CD8-positive, alpha-beta memory T cell (primary cell): ENCODE measurements around the gene MRPL4. TPM values are rescaled to one million over a fixed set of nuclear protein-coding genes. Genes with fewer than 3 reads are reported as not detected.

Experiments
- CTCF ChIA-PET: fragments of 350-600 bp; sonication (Branson Sonifier 250); formaldehyde crosslinking; loops from one replicate; lab custom pipeline; 2021; ENCODE audit warnings: antibody characterized with exemption; lab: Charles Lee
- POLR2A ChIA-PET: fragments of 350-600 bp; sonication (Branson Sonifier 250); formaldehyde crosslinking; loops from one replicate; lab custom pipeline; 2021; ENCODE audit warnings: antibody characterized with exemption; lab: Charles Lee
- DNase-seq, 5 donors: peaks; one replicate each; pipeline versions ENCODE4 v3.0.0 to v3.0.0-alpha.2; 2020 to 2022; ENCODE audit warnings: mixed read lengths in 1 of 5
- H3K27ac ChIP-seq: one replicate; pipeline ENCODE4 v1.7.0; 2013; ENCODE audit warnings: low read depth, mild to moderate bottlenecking, low read length, moderate library complexity
- H3K27me3 ChIP-seq: 2 replicates; pipeline ENCODE4 v1.7.0; 2013; ENCODE audit warnings: low read length, mild to moderate bottlenecking; ENCODE audit not compliant: insufficient read depth, poor library complexity, severe bottlenecking
- H3K36me3 ChIP-seq: 2 replicates; pipeline ENCODE4 v1.7.0; 2013; ENCODE audit warnings: mild to moderate bottlenecking, low read length, moderate library complexity; ENCODE audit not compliant: insufficient read depth
- H3K4me1 ChIP-seq: 2 replicates; pipeline ENCODE4 v1.7.0; 2013; ENCODE audit warnings: mild to moderate bottlenecking, low read length, moderate library complexity; ENCODE audit not compliant: insufficient read depth
- H3K4me3 ChIP-seq: 2 replicates; pipeline ENCODE4 v1.7.0; 2013; ENCODE audit warnings: mild to moderate bottlenecking, low read length
- H3K9me3 ChIP-seq: 2 replicates; pipeline ENCODE4 v1.7.0; 2013; ENCODE audit warnings: mild to moderate bottlenecking, low read length
- H3K27ac Mint-ChIP-seq, 8 donors: one replicate each; pipeline ENCODE4 v1.8.0; 2020 to 2021; ENCODE audit warnings: mixed read lengths in 8 of 8, mild to moderate bottlenecking in 6 of 8, inconsistent platforms in 3 of 8, moderate library complexity in 3 of 8
- H3K27me3 Mint-ChIP-seq, 2 donors: one replicate each; pipeline ENCODE4 v1.8.0; 2020 to 2021; ENCODE audit warnings: mixed read lengths in 2 of 2, mild to moderate bottlenecking in 1 of 2, moderate library complexity in 1 of 2
- H3K36me3 Mint-ChIP-seq, 3 donors: one replicate each; pipeline ENCODE4 v1.8.0; 2020 to 2021; ENCODE audit warnings: mixed read lengths in 3 of 3, inconsistent platforms in 1 of 3, mild to moderate bottlenecking in 1 of 3
- H3K4me1 Mint-ChIP-seq, 3 donors: one replicate each; pipeline ENCODE4 v1.8.0; 2020 to 2021; ENCODE audit warnings: mixed read lengths in 3 of 3, inconsistent platforms in 1 of 3, mild to moderate bottlenecking in 1 of 3
- H3K4me3 Mint-ChIP-seq, 7 donors: one replicate each; pipeline ENCODE4 v1.8.0; 2020 to 2021; ENCODE audit warnings: mixed read lengths in 7 of 7, mild to moderate bottlenecking in 6 of 7, moderate library complexity in 4 of 7, inconsistent platforms in 2 of 7
- H3K9me3 Mint-ChIP-seq, 5 donors: one replicate each; pipeline ENCODE4 v1.8.0; 2020 to 2022; ENCODE audit warnings: mixed read lengths in 5 of 5, mild to moderate bottlenecking in 3 of 5, moderate library complexity in 2 of 5, inconsistent platforms in 1 of 5
- polyA plus RNA-seq: library from polyadenylated mRNA; unstranded; fragments of 300-500 nt; fragmentation: Illumina TruSeq; gene quantifications from one replicate; pipeline ENCODE4 v1.2.3, GENCODE V29; 2021
- total RNA-seq, 2 experiments: library from RNA; stranded (reverse); gene quantifications; one replicate each; pipeline ENCODE4 v1.2.3, GENCODE V29; 2021

MRPL4 gene
- total and polyA plus RNA-seq, 3 experiments from 2014 or later: 42.8 to 152 (median 149) TPM

DNA sequence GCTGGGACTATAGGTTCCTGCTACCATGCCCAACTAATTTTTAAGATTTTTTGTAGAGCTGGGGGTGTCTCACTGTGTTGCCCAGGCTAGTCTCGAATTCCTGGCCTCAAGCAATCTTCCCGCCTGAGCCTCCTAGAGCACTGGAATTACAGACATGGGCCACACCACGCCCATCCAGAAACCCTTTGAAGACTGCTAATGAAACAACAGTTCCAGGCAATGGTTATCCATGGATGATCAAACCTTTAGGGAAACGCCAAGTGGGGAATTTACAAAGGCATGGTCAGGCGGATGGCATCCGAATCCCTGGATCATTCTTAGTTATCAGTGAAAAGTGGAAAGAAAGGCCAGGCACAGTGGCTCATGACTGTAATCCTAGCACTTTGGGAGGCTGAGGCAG is 40.3 kb upstream of the MRPL4 start:
- H3K27ac Mint-ChIP-seq: no peak overlapping the region
- Histone ChIP-seq H3K9me3 (no peaks in the 10 kb centered on the region), H3K36me3 (no peaks in the 10 kb centered on the region), H3K27ac (no peak overlapping the region), H3K27me3 (no peaks in the 10 kb centered on the region), H3K4me3 (no peak overlapping the region), H3K4me1 (no peaks in the 10 kb centered on the region)
- peaks cover 0 to 3% (median 0%) of the 10 kb centered on the region in 5 donors for H3K9me3 Mint-ChIP-seq
- H3K36me3 Mint-ChIP-seq: peaks cover 0 to 4% (median 2%) of the 10 kb centered on the region in 3 donors
- POLR2A ChIA-PET: interaction anchor here (0.6 kb wide), 2 partner anchors 242 to 623 kb away, joined by 4 to 6 read pairs; no protein-coding TSS in a partner anchor
- H3K4me3 Mint-ChIP-seq: no peak overlapping the region
- CTCF ChIA-PET: no interaction called here
- peaks cover 0 to 1% of the 10 kb centered on the region in 2 donors for H3K27me3 Mint-ChIP-seq
- no peaks in the 10 kb centered on the region for H3K4me1 Mint-ChIP-seq
- DNase-seq: no peak

DNA sequence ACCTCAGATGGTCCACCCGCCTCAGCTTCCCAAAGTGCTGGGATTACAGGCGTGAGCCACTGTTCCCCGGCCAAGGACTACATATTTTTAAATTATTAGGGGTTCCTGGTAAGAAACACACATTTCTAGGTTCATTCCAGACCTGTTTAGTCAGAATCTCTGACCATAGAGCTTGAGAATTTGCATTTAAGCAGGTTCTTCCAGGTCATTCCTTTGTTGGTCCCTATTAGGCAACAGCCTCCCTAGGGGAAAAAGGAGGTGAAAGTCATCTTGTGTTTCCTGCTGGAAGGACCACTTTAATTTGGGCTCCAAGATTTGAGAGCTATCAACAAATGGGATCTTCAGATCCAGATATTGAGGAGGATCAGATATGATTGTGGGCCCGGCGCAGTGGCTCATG is 37.2 kb upstream of the MRPL4 start:
- no peak for DNase-seq
- Histone ChIP-seq H3K4me1 (peaks cover 3% of the 10 kb centered on the region), H3K27me3 (no peaks in the 10 kb centered on the region), H3K27ac (no peak overlapping the region), H3K9me3 (no peaks in the 10 kb centered on the region), H3K4me3 (no peak overlapping the region), H3K36me3 (no peaks in the 10 kb centered on the region)
- H3K4me1 Mint-ChIP-seq: peaks cover 0 to 3% (median 1%) of the 10 kb centered on the region in 3 donors
- no peaks in the 10 kb centered on the region for H3K9me3 Mint-ChIP-seq
- CTCF ChIA-PET: interaction anchor here (1.2 to 1.4 kb wide), 3 partner anchors 15 to 35 kb away, joined by 3 to 4 read pairs (median 3); no protein-coding TSS in a partner anchor
- peaks cover 0 to 1% of the 10 kb centered on the region in 2 donors for H3K27me3 Mint-ChIP-seq
- no peaks in the 10 kb centered on the region for H3K36me3 Mint-ChIP-seq
- no peak overlapping the region for H3K27ac Mint-ChIP-seq
- H3K4me3 Mint-ChIP-seq: no peak overlapping the region
- POLR2A ChIA-PET: no interaction called here

DNA sequence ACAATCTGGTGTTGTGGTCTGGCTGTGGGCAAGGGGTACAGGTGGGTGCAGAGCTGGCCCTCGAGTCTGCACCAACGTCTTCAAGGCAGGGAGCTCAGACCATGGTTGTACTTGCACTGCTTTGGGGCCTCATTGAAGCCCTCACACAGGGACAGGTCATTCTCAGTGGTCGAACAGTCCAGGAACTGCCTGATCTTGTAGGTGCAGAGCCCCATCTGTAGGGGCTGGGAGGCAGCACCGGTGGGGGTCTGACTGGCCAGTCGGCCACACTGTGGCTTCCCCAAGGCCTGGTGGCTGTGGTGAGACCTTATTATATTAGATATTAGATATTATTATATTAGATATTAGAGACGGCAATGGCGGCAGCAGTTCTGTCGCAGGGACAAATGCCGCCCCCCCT is 34.9 kb upstream of the MRPL4 start:
- ChIA-PET CTCF (interaction anchor here (0.7 kb wide), 1 partner anchor 74 kb away, joined by 3 read pairs; no protein-coding TSS in a partner anchor), POLR2A (no interaction called here)
- Mint-ChIP-seq H3K9me3 (no peaks in the 10 kb centered on the region), H3K4me3 (no peak overlapping the region), H3K36me3 (peaks cover 0 to 2% (median 0%) of the 10 kb centered on the region in 3 donors), H3K27me3 (peaks cover 0 to 1% of the 10 kb centered on the region in 2 donors), H3K27ac (peak overlapping the region in 1 of 8 donors; percentile 38), H3K4me1 (peaks cover 0 to 4% (median 1%) of the 10 kb centered on the region in 3 donors)
- Histone ChIP-seq H3K27ac (no peak overlapping the region), H3K4me3 (no peak overlapping the region), H3K4me1 (peaks cover 4% of the 10 kb centered on the region), H3K9me3 (no peaks in the 10 kb centered on the region), H3K27me3 (no peaks in the 10 kb centered on the region), H3K36me3 (no peaks in the 10 kb centered on the region)
- no peak for DNase-seq

DNA sequence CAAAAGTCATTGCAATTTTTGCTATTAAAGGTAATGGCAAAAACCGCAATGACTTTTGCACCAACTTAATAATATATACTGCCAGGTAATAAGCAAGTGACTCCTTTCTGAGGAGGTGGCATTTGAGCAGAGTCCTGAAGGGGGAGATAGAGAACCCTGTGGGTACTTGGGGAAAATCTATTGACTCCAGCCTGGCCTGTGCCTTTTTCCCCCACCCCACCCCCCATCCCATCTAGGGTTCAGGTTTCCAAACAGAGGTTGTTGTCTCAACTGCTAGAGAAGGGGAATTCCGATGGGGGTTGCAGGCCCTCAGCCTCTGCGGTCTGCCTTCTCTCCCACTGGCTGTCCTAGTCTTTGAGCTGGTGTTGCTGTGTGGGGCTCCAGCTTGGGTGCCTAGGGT is 32.3 kb upstream of the MRPL4 start:
- DNase-seq: peak in 4 of 5 donors; percentile 7 to 48 (median 23)
- H3K4me1 ChIP-seq: peaks cover 4% of the 10 kb centered on the region
- H3K4me3 ChIP-seq: no peak overlapping the region
- peaks cover 1 to 4% (median 4%) of the 10 kb centered on the region in 3 donors for H3K4me1 Mint-ChIP-seq
- CTCF ChIA-PET: interaction anchor here (0.6 to 3.5 kb wide), 6 partner anchors 9 to 30 kb away, joined by 3 to 16 read pairs (median 4); partner anchors contain the start of gene S1PR2
- H3K36me3 ChIP-seq: no peaks in the 10 kb centered on the region
- POLR2A ChIA-PET: interaction anchor here (0.5 to 0.7 kb wide), 2 partner anchors 17 to 136 kb away, joined by 4 to 5 read pairs; no protein-coding TSS in a partner anchor
- H3K9me3 ChIP-seq: no peaks in the 10 kb centered on the region
- no peak overlapping the region for H3K4me3 Mint-ChIP-seq
- no peaks in the 10 kb centered on the region for H3K9me3 Mint-ChIP-seq
- peaks cover 0 to 13% (median 6%) of the 10 kb centered on the region in 3 donors for H3K36me3 Mint-ChIP-seq
- no peaks in the 10 kb centered on the region for H3K27me3 ChIP-seq
- H3K27ac Mint-ChIP-seq: peak overlapping the region in 1 of 8 donors; percentile 69
- no peak overlapping the region for H3K27ac ChIP-seq
- H3K27me3 Mint-ChIP-seq: no peaks in the 10 kb centered on the region

DNA sequence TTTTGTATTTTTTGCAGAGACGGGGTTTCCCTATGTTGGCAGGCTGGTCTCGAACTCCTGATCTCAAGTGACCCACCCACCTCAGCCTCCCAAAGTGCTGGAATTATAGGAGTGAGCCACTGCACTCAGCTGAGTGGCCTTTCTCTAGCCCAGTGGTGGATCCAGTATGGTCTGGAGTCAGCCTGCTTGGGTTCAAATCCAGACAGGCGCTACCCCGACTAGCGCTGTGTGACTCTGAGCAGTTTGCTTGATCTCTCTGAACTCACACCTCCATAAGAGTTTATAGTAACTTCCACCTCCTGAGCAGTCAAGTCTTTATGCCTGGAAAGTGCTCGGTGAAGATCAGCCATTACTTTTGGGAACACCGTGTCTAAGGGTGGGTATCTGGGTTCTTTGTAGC is 31.3 kb upstream of the MRPL4 start:
- no peaks in the 10 kb centered on the region for H3K27me3 ChIP-seq
- H3K27ac ChIP-seq: no peak overlapping the region
- ChIA-PET CTCF (interaction anchor here (0.9 to 3.5 kb wide), 4 partner anchors 8 to 29 kb away, joined by 4 to 16 read pairs (median 6); no protein-coding TSS in a partner anchor), POLR2A (no interaction called here)
- no peaks in the 10 kb centered on the region for H3K27me3 Mint-ChIP-seq
- peaks cover 3 to 7% (median 4%) of the 10 kb centered on the region in 3 donors for H3K4me1 Mint-ChIP-seq
- no peaks in the 10 kb centered on the region for H3K9me3 ChIP-seq
- H3K36me3 ChIP-seq: no peaks in the 10 kb centered on the region
- no peaks in the 10 kb centered on the region for H3K9me3 Mint-ChIP-seq
- peaks cover 4% of the 10 kb centered on the region for H3K4me1 ChIP-seq
- DNase-seq: no peak
- peak overlapping the region in 3 of 8 donors; percentile 6 to 22 (median 15) for H3K27ac Mint-ChIP-seq
- H3K36me3 Mint-ChIP-seq: peaks cover 0 to 15% (median 6%) of the 10 kb centered on the region in 3 donors
- H3K4me3 Mint-ChIP-seq: no peak overlapping the region
- H3K4me3 ChIP-seq: no peak overlapping the region

DNA sequence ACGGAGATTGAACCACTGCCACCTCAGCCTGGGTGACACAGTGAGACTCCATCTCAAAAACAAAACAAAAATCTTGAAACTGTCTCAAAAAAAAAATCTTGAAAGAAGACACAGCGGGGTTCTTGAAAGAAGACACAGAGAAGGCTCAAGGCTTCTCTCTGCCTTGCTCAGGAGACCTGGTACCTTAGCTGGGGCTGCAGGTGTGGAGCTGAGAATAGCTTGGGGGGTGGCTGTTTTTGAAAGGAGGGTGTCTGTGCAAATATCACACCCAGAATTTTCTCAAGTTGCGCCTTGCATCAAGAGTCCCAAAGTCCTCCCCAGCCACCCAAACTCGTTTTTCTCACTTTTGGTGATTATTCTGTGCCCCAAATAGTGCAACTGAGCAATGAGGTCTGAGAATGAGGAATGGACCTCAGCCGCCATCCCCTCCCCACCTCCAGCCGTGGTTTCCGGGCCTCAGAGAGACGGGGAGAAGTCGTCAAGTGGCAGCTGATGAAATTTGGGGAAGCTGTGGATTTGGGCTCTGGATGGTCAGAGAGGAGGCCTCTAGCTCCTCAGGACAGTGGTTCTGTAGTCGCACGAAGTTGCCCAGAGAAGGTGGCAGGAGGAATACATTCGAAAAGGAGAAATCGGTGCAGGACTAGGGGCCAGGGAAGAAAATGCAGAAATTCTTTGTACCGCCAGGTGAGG is 29.7 kb upstream of the MRPL4 start:
- H3K27ac ChIP-seq: no peak overlapping the region
- H3K27ac Mint-ChIP-seq: peak overlapping the region in 1 of 8 donors; percentile 63
- H3K36me3 ChIP-seq: no peaks in the 10 kb centered on the region
- H3K9me3 ChIP-seq: no peaks in the 10 kb centered on the region
- H3K4me1 ChIP-seq: peaks cover 4% of the 10 kb centered on the region
- no peak overlapping the region for H3K4me3 ChIP-seq
- no peaks in the 10 kb centered on the region for H3K9me3 Mint-ChIP-seq
- peaks cover 0 to 15% (median 6%) of the 10 kb centered on the region in 3 donors for H3K36me3 Mint-ChIP-seq
- POLR2A ChIA-PET: no interaction called here
- CTCF ChIA-PET: interaction anchor here (1.0 to 3.5 kb wide), 3 partner anchors 28 to 57 kb away, joined by 3 to 16 read pairs (median 3); no protein-coding TSS in a partner anchor
- peaks cover 3 to 10% (median 9%) of the 10 kb centered on the region in 3 donors for H3K4me1 Mint-ChIP-seq
- DNase-seq: no peak
- H3K27me3 ChIP-seq: no peaks in the 10 kb centered on the region
- no peaks in the 10 kb centered on the region for H3K27me3 Mint-ChIP-seq
- H3K4me3 Mint-ChIP-seq: no peak overlapping the region

DNA sequence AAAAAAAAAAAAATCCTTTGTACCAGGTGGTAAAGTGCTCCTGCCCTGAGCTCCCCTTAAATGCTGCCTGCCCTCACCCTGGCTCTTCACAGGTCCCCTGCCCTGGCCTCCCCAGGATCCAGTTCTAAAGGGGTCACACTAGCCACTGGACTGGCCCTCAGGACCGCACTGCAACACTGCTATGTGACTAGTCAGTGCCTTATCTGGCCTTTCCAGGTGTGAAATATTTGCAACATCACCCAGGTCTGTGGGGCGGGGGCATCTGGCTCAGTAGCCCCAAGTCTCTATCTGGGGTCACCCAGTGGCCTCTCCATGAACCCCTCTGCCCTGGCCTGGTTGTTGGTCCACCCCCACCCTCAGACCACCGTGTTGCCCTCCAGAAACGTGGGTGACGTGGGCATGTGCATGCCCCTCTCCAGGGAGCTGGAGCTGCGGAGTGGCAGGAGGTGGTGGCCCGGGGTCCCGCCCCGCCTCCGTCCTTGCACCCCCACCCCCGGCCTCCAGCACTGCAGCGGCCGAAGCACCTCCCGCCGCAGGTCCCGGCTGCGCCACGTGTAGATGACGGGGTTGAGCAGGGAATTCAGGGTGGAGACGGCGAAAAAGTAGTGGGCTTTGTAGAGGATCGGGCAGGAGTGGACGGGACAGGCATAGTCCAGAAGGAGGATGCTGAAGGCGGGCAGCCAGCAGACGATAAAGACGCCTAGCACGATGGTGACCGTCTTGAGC is 28.4 kb upstream of the MRPL4 start:
- ChIA-PET POLR2A (no interaction called here), CTCF (interaction anchor here (1.0 to 10.5 kb wide), 4 partner anchors 12 to 58 kb away, joined by 3 to 73 read pairs (median 8); no protein-coding TSS in a partner anchor)
- Histone ChIP-seq H3K9me3 (no peaks in the 10 kb centered on the region), H3K4me1 (peaks cover 8% of the 10 kb centered on the region), H3K4me3 (no peak overlapping the region), H3K27ac (no peak overlapping the region), H3K27me3 (no peaks in the 10 kb centered on the region), H3K36me3 (no peaks in the 10 kb centered on the region)
- no peak for DNase-seq
- H3K4me1 Mint-ChIP-seq: peaks cover 3 to 12% (median 10%) of the 10 kb centered on the region in 3 donors
- H3K27me3 Mint-ChIP-seq: no peaks in the 10 kb centered on the region
- H3K27ac Mint-ChIP-seq: peak overlapping the region in 1 of 8 donors; percentile 42
- H3K4me3 Mint-ChIP-seq: peak overlapping the region in 1 of 7 donors; percentile 81
- H3K36me3 Mint-ChIP-seq: peaks cover 0 to 15% (median 6%) of the 10 kb centered on the region in 3 donors
- no peaks in the 10 kb centered on the region for H3K9me3 Mint-ChIP-seq
